Measurements from ENCODE around the gene NTM.

The NTM gene

GRCh38 chr11:131885431-131885830 lies 515.0 kb downstream of the NTM start:
- DNase-seq, result no peak

DNA sequence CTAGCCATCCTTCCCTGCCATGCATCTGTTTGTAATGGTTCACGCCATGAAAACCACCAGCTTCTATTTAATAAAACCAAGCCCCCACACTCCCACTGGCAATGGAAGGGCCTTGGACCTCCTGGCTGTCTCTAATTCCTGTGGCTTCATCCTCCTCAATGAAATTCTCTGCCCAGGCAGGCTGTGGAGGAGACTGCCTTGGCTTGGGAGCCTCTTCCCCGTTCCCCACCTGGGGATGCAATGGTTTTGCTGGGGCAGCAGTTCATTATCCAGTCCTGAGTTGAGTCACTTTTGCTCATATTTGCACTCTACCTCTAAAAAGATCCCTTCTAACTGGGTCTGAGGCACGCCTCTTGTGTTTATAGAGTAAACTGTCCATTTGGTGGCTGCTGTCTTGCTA lies 515.8 kb downstream of the NTM start:
- no peak for DNase-seq

GRCh38 chr11:131888230-131888855 lies 517.9 kb downstream of the NTM start:
- no peak for DNase-seq

DNA sequence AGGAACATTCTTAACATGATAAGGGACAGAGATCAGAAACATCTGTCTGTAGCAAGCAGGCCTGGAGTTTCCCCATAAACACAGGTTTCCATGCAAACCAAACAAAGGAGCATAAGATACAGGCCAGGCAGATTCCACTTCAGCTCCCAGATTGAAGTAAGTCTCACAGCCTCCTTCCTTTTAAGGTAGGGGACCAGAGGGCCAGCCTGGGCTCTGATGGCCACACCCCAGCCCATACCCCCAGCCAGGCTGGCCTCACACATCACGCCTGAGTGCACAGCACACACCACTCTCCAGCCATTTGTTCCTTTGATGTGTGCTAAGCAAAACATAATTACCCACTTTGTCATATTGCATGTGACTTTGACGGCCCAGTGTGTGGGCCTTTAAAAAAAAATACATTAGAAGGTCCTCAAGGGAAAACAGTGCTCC lies 518.7 kb downstream of the NTM start:
- no peak for DNase-seq

DNA sequence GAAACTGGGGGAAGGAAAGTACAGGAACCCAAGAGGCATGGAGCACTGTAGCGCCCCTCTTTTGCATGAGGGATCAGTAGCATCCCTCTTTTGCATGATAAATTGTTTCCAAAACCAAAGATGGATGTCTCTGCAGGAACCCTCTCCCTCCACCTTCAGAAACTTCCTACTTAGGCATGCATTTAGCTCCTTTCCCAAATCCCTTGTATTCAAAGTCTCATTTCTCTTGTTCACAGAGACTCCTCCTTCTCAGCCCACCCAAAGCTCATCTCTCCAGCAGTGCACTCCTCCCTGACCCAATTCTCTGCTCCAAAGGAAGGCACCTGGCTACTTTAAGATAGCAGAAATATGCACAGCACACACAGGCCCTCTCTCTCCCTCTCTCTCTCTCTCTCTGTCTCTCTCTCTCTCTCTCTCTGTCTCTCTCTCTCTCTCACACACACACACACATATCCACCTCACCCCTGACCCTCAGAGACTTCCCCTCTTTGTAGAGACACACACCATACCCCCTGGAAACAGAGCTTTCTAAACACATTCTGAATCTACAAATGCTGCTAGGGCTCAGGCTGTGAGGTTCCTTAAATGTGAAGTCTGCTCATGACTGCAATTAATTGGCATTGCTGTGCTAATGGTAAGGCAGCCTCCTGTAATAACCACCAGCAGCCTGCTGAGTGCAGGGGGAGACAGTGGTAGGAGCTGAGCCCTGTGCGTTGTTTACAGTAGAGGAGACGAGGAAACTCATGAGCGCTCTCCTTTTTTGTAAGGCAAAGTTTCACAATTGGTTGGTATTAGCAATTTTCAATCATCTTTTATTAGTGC lies 519.6 kb downstream of the NTM start:
- DNase-seq, result no peak

- no peak for DNase-seq
These were observed 522.9 kb downstream of the NTM start for GRCh38 chr11:131893103-131893890.

DNA sequence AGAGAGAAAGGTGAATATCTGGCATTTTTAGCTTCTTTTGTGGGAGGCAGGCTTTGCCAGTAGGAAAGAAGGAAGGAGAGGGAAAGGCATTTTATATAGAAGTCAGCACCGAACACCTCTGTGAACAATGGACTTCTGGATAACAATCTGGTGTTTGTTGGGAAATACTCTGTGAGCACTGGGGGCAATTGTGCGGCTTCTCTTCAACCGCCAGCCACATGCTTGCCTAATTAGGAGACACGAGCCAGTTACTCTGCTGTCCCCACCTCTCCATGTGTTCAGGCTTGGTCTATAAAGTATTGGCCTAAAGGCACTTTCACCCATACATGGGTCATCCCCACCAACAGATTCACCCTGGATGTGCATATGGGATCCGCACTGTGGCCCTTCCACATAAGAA lies 523.6 kb downstream of the NTM start:
- DNase-seq, result no peak

DNA sequence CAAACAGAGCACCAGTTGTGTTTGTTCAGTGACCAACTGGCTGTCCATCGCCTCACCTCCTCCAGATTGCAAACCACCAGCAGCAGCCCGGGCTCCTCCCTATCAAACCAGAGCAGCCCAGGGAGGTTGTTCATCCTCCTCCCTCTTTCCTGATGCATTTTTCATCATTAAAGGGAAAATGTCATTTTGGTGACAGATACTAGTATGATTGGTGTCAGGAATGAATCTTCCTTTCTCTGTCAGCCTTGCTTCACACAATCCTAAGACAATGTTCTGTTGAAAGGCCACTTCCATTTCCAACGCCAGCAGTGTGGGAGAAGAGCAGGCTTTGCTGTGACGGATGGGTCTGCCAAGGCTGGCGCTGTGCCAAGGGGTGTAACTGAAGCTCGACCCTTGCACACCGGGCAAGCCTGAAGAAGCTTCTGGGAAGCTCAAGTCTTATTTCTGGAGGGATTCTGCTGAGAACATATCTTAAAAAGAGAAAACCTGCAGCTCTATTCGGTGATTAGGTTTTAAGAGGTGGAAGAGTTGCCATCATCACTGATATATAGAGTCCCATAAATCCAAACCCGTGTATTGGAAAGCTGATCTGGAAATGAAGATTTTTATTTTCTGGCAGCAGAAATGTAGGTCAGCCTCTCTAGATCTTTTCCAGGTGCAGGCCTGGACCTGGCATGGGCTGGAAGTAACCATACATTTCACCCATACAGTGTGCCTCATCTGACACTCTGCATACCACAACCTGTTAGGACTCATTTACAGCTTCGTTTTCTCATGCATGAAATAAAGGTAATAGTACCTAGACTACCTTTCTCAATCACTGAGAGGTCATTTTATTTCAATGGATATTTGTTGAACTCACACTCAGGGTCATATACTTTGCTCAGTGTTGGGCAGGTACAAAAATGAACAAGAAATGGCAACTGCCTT lies 524.5 kb downstream of the NTM start:
- DNase-seq, result no peak

DNA sequence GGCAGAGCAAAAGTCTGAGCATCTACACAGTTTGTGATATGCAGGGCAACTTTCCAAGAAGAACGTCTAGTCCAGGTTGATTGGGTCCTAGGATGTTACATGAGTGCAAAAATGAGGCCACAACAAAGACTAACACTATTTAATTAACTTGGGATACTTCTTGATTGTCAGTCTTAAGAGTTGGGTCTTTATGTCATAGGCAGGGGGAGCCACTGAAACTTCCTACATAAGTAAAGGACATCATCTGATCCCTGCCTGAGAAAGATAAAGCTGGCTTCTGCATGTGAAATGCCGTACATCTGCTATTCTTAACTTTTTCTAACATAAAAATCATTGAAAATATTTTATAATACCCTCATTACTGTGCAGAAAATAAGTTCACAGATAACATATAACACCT lies 525.5 kb downstream of the NTM start:
- no peak for DNase-seq

DNA sequence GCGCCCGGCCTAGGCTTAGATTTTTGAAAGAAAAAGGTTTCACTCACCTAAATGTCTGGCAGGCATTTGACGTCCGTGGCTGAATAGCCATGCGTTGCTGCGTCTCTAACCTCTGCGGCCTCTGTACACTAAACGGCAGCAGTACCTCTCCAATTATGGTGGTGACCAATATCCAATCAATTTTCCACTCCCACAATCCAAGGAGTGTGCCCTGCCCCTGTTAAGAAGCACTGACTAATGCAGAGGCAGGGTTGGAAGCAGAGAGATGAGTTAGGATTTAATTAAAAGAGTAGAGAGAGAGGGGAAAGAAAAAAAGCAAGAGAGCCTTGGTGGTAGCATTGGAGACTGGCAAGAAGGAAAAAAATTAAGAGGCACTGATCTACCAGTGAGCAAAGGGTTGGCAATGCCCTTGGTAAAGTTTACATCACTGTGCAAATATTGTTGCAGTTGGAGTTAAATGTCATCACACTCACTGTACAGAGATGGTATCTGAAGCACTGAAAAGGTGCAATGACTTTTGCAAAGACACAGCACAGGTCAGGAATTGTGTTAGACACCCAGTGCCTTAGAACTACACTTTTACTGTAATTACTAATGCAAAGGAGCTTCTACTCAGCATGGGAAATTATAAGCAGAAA lies 526.7 kb downstream of the NTM start:
- no peak for DNase-seq

DNA sequence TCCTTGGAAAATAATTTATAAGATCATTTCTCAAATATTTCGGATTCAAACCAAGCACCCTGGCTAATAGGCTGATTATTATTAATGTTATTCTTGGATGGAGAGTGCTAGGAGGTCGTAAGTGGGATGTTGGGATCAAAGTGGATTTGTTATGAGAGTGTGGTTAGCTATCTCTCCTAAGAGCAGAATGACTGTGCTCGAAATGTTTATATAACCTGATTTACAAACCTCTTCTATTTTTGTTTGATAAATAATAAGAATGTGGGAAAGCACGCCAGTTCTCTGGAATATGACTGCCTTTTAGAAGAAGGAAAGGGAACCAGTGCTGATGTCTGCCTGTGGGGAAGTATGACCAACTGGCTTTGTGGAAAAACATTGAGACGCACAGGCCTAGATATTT lies 527.5 kb downstream of the NTM start:
- DNase-seq, result no peak

GRCh38 chr11:131898949-131899348 lies 528.5 kb downstream of the NTM start:
- DNase-seq, result no peak

GRCh38 chr11:131899950-131900580 lies 529.6 kb downstream of the NTM start:
- DNase-seq, result no peak

DNA sequence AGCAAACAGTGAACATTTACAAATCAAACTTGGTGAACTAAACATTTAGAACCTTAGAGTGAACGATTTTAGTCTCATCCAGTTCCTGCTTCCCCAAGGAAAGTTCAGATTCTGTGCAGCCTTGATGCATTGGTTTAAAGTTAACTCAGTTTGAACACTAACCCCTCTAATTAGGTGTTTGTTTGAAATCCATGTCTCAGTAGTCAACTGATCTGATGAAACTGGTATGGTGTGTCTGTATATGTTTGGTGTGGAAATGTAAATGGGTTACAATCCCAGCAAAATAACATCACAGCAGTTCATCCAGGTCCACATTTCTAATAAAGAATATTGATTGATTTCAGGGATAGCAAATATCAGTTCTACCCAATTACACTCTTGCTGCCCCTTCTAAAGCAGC lies 532.0 kb downstream of the NTM start:
- no peak for DNase-seq

GRCh38 chr11:131903074-131903473 lies 532.7 kb downstream of the NTM start:
- no peak for DNase-seq

- DNase-seq, result no peak
These were observed 534.3 kb downstream of the NTM start for GRCh38 chr11:131904756-131905155.

DNA sequence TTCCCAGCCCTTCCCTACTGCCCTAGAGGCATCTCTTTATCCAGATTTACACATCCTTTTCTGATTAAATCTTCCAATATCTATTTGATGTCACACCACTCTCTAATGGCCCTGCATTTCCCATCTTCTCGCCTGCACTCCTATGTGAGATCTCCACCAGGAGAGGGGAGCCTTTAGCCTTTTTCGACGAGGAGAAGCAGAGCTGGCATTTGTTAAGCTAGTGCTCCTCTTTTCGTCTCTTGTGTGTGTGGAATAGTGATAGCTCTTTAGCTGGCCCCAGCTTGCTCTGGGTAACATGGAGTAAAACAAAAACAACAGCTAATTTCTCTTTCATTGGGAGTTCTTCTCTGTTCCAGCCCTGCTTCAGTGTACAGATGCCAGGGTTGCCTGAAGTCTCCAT lies 536.5 kb downstream of the NTM start:
- DNase-seq, result no peak

- no peak for DNase-seq
These were observed 537.0 kb downstream of the NTM start for GRCh38 chr11:131907371-131907770.

GRCh38 chr11:131908316-131908715 lies 537.9 kb downstream of the NTM start:
- DNase-seq, result no peak

- DNase-seq, result no peak
These were observed 539.2 kb downstream of the NTM start for GRCh38 chr11:131909426-131910177.

DNA sequence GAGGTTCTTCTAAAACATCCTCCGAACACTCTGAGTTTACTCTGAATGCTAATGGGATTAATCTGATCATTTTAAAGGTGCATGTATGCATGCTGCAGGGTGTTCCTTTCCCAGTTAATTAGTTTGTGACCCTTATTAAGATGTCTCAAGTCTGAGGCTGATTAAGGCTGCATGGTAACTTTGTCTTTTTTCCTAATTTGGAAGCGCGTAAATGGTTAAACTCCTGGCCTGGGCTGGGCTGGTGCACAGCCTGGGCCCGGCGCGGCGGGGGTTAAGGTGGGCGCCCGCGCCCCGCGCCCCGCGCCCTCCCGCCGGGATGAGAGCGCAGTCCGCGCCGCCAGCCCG lies 539.7 kb downstream of the NTM start:
- no peak for DNase-seq

Measured in NCI-H1092 (cell line).